Fibroblast of the aortic adventitia (primary cell): Measurements from ENCODE around the gene ALPL. TPM values are rescaled to one million over a fixed set of nuclear protein-coding genes. Genes with fewer than 3 reads are reported as not detected.

Experiments
- DNase-seq: peaks from one replicate; pipeline ENCODE4 v3.0.0-alpha.2; 2010; ENCODE audit warnings: low read depth
- H3K4me3 ChIP-seq: 2 replicates; pipeline ENCODE4 v1.5.1; 2011; ENCODE audit warnings: low read depth, mild to moderate bottlenecking, control low read depth, low read length, moderate library complexity
- total RNA-seq: library from RNA; depleted of rRNA; stranded (reverse); fragments of >200 nt; gene quantifications from 2 replicates; pipeline ENCODE4 v1.2.3, GENCODE V29; 2012; ENCODE audit warnings: low replicate concordance
- TF ChIP-seq, protein P1 (sequence below): IDR thresholded peaks from 2 replicates; pipeline ENCODE4 v1.5.1; 2011; ENCODE audit warnings: mild to moderate bottlenecking, low read length, control low read depth, inconsistent platforms; ENCODE audit not compliant: insufficient read depth

Gene ALPL
- total RNA-seq, 1 donor: 1.1 TPM

DNA sequence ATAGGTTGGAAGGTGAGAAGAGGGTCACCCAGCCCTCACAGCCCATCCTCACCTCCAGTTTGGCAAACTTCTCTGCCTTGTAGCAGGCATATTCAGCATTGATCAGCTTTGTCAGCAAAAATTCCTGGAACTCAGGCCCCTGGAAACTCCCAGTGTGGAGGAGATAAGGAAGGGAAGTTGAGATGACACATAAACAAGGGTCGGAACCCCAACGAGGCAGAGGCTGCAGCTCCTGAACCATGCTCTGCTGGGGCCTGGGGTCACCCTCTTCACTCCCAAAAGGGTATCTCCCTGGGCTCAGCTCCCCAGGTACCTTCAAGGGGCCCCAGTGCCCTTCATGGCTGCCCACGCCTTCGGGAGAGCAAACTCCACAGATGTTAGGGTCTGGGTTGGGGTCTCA lies 99.6 kb downstream of the ALPL start:
- TF ChIP-seq, protein P1, sequence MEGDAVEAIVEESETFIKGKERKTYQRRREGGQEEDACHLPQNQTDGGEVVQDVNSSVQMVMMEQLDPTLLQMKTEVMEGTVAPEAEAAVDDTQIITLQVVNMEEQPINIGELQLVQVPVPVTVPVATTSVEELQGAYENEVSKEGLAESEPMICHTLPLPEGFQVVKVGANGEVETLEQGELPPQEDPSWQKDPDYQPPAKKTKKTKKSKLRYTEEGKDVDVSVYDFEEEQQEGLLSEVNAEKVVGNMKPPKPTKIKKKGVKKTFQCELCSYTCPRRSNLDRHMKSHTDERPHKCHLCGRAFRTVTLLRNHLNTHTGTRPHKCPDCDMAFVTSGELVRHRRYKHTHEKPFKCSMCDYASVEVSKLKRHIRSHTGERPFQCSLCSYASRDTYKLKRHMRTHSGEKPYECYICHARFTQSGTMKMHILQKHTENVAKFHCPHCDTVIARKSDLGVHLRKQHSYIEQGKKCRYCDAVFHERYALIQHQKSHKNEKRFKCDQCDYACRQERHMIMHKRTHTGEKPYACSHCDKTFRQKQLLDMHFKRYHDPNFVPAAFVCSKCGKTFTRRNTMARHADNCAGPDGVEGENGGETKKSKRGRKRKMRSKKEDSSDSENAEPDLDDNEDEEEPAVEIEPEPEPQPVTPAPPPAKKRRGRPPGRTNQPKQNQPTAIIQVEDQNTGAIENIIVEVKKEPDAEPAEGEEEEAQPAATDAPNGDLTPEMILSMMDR: no peak
- no peak for DNase-seq
- H3K4me3 ChIP-seq: no peak overlapping the region

DNA sequence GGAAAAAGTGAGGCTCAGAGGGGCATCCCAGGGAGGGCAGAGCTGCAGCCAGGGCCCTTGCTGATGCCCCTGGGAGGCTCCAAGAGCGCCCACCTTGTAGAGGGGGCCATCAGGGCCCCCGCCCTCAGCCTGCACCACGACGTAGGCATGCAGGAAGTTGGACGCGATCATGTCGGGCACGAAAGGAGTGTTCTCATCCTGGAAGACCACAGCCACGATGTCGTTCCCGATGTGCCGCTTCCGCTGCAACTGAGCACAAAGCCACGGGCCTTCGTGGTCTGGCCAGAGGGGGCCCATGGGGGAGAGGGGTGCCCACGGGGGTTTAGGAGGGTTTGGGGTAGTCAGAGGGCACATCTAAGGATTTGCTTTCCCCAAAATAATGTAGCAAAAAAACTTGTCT lies 100.8 kb downstream of the ALPL start:
- no peak overlapping the region for H3K4me3 ChIP-seq
- no peak for DNase-seq
- TF ChIP-seq, protein P1: no peak

DNA sequence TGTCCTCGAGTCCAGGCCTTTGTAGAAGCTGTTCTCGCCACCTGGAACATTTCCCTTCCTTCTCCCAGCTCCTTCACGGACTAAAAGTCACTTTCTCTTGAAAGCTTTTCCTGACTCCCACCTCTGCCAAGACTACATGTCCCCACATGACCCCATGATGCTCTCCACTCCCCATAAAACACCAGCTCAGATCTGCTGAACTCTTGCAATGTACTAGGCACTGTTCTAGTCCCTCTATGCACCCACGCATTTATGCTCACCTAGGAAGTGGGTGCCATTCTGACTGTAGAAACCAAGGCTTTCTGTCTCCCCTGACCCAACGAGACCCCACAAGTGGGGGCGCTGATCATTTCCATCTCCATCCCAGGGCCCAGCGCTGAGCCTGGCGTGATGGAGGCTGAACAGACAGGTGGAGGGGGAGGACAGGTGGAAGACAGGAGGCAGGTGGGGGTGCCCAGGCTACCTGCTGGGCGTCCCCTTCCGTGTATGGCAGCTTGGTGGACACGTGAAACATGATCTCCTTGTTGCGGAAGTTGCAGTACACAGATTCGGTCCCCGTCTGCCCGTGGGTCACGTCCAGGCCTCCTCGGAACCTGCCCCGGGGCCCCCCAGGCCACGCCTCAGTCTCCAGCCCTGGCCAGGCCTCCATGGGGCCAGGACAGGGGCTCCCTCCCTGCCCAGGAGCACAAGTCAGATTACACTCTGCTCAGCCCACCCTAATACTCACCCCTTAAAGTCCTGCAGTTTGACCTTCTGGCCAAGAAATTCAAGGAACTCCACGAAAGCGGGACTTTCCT lies 102.0 kb downstream of the ALPL start:
- H3K4me3 ChIP-seq: no peak overlapping the region
- TF ChIP-seq, protein P1: no peak

DNA sequence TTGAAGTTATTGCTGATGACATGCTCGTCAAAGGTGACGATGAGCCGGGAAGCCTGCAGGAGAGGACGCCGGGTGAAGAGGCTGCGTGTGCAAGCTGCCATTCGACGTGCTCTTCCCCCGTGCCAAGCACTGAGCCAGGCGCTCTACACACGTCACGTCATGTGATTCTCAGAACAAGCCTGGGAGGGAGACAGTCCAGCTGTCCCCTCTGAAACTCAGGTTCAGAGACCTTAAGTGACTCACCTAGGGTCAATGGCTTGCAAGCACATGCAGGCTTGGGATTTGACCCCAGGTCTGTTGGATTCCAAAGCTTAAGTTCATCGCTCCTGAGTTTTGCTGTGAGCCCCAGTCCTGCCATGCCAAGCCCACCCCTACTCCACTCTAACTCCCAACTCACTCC lies 102.8 kb downstream of the ALPL start:
- no peak for DNase-seq
- TF ChIP-seq, protein P1: no peak

More for the DNA sequence above, 102.0 kb downstream of the ALPL start:
- no peak for DNase-seq

DNA sequence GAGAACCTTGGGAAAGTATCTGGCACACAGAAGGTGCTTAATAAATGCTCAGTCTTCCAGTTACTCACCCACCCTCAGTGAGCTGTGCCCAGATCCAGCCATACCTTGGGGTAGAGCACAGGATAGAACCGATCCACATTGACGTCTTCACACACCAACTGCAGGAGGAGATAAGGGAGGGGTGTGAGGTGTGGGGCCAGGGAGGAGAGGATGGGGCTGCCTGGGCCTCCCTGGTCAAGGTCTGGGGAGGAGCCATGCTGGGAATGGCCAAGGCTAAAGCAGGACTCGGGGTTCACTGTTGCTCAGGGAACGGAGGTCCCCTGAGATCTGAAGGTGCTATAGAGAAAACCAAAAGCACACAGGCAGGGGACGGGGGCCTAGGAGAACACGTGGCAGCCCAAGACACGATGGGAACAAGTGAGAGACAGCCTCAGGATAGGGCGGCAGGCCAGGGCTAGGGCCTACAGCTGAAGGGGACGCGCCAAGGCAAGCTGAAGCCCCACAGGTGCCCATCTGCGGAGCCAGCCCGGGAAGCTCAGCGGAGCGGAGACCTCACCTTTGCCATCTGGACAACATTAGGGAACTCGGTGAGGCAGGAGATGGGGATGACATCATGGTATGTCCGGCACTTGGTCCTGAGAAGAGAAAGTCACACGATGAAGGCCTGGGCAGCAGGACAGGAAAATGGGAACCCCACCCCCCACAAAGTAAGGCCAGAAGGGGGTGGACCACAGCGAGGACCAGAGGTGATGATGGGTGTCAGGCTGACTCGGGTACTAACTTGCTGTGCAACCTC lies 104.0 kb downstream of the ALPL start:
- TF ChIP-seq, protein P1: no peak

More for the DNA sequence above, 102.8 kb downstream of the ALPL start:
- no peak overlapping the region for H3K4me3 ChIP-seq

DNA sequence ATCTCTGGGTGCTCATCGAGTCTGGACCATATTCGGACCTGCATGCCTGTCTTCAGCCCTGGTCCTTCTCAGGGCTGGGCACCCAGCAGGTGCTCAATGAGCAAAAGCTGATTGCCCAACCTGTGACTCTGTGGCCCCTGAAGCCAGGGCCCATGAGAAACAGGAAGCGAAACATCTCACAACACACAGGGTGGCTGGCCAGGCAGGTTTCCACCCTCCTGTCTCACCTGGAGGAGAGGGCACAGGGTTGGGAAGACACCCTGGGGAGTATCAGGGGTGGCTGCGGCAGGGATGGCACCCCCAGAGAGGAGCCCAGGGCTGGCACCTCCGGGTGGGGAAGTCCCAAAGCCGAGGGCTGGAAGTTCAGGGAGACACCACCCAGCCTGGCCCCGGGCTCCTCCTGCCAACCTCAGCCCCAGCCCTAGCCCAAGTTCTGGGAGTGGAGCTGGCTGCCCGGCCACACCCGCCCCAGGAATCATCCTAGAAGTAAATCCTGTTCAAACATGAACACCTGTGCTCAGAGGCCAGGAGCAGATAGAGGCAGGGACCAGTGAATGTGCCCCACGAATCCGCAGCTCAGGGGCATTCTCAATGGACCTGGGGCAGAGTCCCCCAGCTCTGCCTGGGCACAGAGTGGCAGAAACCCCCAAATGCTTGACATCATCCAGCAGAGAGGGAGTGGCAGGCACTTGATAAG lies 105.3 kb downstream of the ALPL start:
- DNase-seq: no peak
- TF ChIP-seq, protein P1: no peak

More for the DNA sequence above, 104.0 kb downstream of the ALPL start:
- H3K4me3 ChIP-seq: no peak overlapping the region
- no peak for DNase-seq

More for the DNA sequence above, 105.3 kb downstream of the ALPL start:
- no peak overlapping the region for H3K4me3 ChIP-seq
